ENCODE measurements around the gene COL21A1.

The COL21A1 gene

DNA sequence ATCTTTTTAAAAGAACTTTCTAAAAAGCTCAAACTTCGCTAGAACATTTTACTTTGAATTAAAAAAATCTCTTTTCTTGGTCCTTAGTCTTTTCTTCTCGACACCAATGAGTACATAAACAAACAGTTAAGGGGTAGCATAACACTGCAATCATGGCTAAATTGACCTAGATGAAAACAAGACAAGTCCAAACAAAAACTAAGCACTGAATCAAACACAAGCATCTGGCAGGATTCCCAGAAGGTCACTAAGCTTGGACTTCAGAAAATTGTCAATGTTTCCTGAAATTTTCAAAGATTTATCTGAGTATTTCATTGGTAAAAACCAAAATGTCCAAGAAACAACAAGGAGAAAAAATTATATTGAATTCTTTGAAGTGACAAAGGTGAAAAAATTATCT, 5.0 kb downstream of the COL21A1 start:
- Histone ChIP-seq H3K36me3 (replicated peaks in 1 of 2; ENCODE audit: control insufficient read depth in 2 of 2, insufficient read depth in 2 of 2, low read length in 2 of 2) (no peaks in the 10 kb centered on the region), H3K23ac (ENCODE audit: low read depth, low read length, poor library complexity) (no peak overlapping the region), H3K14ac (ENCODE audit: low read length) (no peak overlapping the region), H3K79me1 (ENCODE audit: low read depth, low read length) (no peaks in the 10 kb centered on the region), H2BK120ac (ENCODE audit: low read depth, low read length) (no peak overlapping the region), H2BK15ac (ENCODE audit: low read length) (no peak overlapping the region), H3K9ac (ENCODE audit: low read depth, low read length, poor library complexity) (no peak overlapping the region), H4K8ac (ENCODE audit: low read depth, low read length) (no peak overlapping the region), H2BK5ac (ENCODE audit: low read length) (no peak overlapping the region), H4K91ac (ENCODE audit: low read depth, low read length, poor library complexity) (no peak overlapping the region), H3K18ac (ENCODE audit: low read length) (no peak overlapping the region), H2AK5ac (ENCODE audit: low read depth, low read length) (no peak overlapping the region), H3K9me3 (replicated peaks in 1 of 2; ENCODE audit: control insufficient read depth in 2 of 2, insufficient read depth in 1 of 2, low read depth in 1 of 2, low read length in 2 of 2) (no peaks in the 10 kb centered on the region), H3K4me2 (ENCODE audit: insufficient read depth, low read length, poor library complexity, severe bottlenecking) (no peak overlapping the region), H3K4ac (ENCODE audit: low read length) (no peak overlapping the region), H2BK12ac (ENCODE audit: low read length) (no peak overlapping the region), H3K27ac (replicated peaks; ENCODE audit: low read length) (no peak overlapping the region), H2AFZ (ENCODE audit: low read length) (no peak overlapping the region), H3K4me3 (ENCODE audit: low read length in 2 of 2) (no peak overlapping the region), H3K4me1 (ENCODE audit: control insufficient read depth in 2 of 2, insufficient read depth in 1 of 2, low read depth in 1 of 2, low read length in 2 of 2) (no peaks in the 10 kb centered on the region), H3K27me3 (ENCODE audit: control insufficient read depth in 3 of 3, insufficient read depth in 3 of 3, low read depth in 1 of 3, low read length in 3 of 3) (peaks cover 0 to 20% (median 3%) of the 10 kb centered on the region in 3 experiments)
- no CpG with 5 or more reads among the region's 2 CpGs for WGBS, 2 donors (ENCODE audit: extremely low coverage in 2 of 2, insufficient read length in 2 of 2, insufficient replicate concordance in 1 of 2)
- no peak for DNase-seq (ENCODE audit: low spot score)

DNA sequence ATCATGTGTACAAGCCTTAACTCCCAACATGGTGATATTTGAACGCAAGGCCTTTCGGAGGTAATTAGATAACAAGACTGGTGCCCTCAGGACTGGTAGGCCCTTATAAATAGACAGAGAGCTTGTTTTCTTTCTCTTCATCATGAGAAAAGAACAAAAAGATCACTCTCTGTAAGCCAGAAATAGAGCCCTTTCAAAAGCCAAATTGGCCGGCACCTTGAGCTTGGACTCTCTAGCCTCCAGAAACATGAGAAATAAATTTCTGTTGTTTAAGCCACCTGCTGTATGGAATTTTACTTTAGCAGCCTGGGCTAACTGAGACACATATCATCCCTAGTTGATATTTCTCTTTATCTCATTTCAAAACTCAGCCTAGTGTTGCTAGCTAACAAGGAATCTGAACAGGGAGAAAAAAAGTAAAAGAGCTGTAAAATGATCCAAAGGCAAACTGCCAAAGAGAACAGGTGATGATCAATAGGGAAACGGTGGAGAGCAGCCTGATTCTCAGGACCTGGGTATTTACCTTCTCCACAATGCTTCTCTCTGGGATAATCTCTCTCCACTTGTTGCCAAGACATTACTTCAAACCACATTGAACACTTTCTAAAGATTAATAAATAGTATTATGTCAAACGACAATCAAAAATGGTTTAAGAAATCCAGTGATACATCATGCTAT, 6.1 kb downstream of the COL21A1 start:
- Histone ChIP-seq H3K9ac (ENCODE audit: low read depth, low read length, poor library complexity) (no peak overlapping the region), H4K8ac (ENCODE audit: low read depth, low read length) (no peak overlapping the region), H2BK120ac (ENCODE audit: low read depth, low read length) (no peak overlapping the region), H2BK15ac (ENCODE audit: low read length) (no peak overlapping the region), H4K91ac (ENCODE audit: low read depth, low read length, poor library complexity) (no peak overlapping the region), H3K9me3 (replicated peaks in 1 of 2; ENCODE audit: control insufficient read depth in 2 of 2, insufficient read depth in 1 of 2, low read depth in 1 of 2, low read length in 2 of 2) (no peaks in the 10 kb centered on the region), H3K36me3 (replicated peaks in 1 of 2; ENCODE audit: control insufficient read depth in 2 of 2, insufficient read depth in 2 of 2, low read length in 2 of 2) (no peaks in the 10 kb centered on the region), H3K14ac (ENCODE audit: low read length) (no peak overlapping the region), H3K79me1 (ENCODE audit: low read depth, low read length) (no peaks in the 10 kb centered on the region), H3K4ac (ENCODE audit: low read length) (no peak overlapping the region), H2BK5ac (ENCODE audit: low read length) (no peak overlapping the region), H2AK5ac (ENCODE audit: low read depth, low read length) (no peak overlapping the region), H3K4me1 (ENCODE audit: control insufficient read depth in 2 of 2, insufficient read depth in 1 of 2, low read depth in 1 of 2, low read length in 2 of 2) (no peaks in the 10 kb centered on the region), H3K4me2 (ENCODE audit: insufficient read depth, low read length, poor library complexity, severe bottlenecking) (no peak overlapping the region), H2BK12ac (ENCODE audit: low read length) (no peak overlapping the region), H2AFZ (ENCODE audit: low read length) (no peak overlapping the region), H3K18ac (ENCODE audit: low read length) (no peak overlapping the region), H3K27ac (replicated peaks; ENCODE audit: low read length) (no peak overlapping the region), H3K23ac (ENCODE audit: low read depth, low read length, poor library complexity) (no peak overlapping the region), H3K4me3 (ENCODE audit: low read length in 2 of 2) (no peak overlapping the region), H3K27me3 (ENCODE audit: control insufficient read depth in 3 of 3, insufficient read depth in 3 of 3, low read depth in 1 of 3, low read length in 3 of 3) (peaks cover 0 to 9% (median 0%) of the 10 kb centered on the region in 3 experiments)
- no CpG with 5 or more reads among the region's 5 CpGs for WGBS, 2 donors (ENCODE audit: extremely low coverage in 2 of 2, insufficient read length in 2 of 2, insufficient replicate concordance in 1 of 2)
- DNase-seq (ENCODE audit: low spot score), result no peak

DNA sequence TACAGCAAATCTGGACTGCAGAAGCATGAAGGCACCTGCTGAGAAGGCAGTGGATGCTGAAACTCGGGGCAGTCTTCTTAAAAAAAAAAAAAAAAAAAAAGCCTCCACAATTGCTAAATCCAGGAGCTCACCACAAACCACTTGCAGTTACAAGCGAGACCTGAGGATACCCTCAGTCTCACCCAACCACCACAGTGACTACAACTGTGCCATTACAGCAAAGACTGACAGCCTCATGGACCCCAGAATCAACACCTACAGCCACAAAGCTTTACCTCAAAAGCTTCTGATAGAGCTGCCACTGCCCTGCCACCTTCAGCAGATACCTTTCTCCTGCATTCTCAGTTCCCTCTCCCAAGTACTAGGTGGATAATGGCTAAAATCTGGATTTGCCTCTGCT, 9.0 kb downstream of the COL21A1 start:
- no peak overlapping the region for H2BK120ac ChIP-seq (ENCODE audit: low read depth, low read length)
- H3K4me1 ChIP-seq (ENCODE audit: control insufficient read depth in 2 of 2, insufficient read depth in 1 of 2, low read depth in 1 of 2, low read length in 2 of 2), result no peaks in the 10 kb centered on the region
- H2BK5ac ChIP-seq (ENCODE audit: low read length), result no peak overlapping the region
- H3K4ac ChIP-seq (ENCODE audit: low read length), result no peak overlapping the region
- no peak overlapping the region for H3K4me3 ChIP-seq (ENCODE audit: low read length in 2 of 2)
- no peak overlapping the region for H2AK5ac ChIP-seq (ENCODE audit: low read depth, low read length)
- H2BK12ac ChIP-seq (ENCODE audit: low read length), result no peak overlapping the region
- no peak overlapping the region for H3K9ac ChIP-seq (ENCODE audit: low read depth, low read length, poor library complexity)
- no peak overlapping the region for H3K14ac ChIP-seq (ENCODE audit: low read length)
- H3K36me3 ChIP-seq (replicated peaks in 1 of 2; ENCODE audit: control insufficient read depth in 2 of 2, insufficient read depth in 2 of 2, low read length in 2 of 2), result no peaks in the 10 kb centered on the region
- H4K8ac ChIP-seq (ENCODE audit: low read depth, low read length), result no peak overlapping the region
- no peak overlapping the region for H3K27ac ChIP-seq (replicated peaks; ENCODE audit: low read length)
- no peak overlapping the region for H3K4me2 ChIP-seq (ENCODE audit: insufficient read depth, low read length, poor library complexity, severe bottlenecking)
- H3K23ac ChIP-seq (ENCODE audit: low read depth, low read length, poor library complexity), result no peak overlapping the region
- no peak overlapping the region for H3K18ac ChIP-seq (ENCODE audit: low read length)
- no peaks in the 10 kb centered on the region for H3K9me3 ChIP-seq (replicated peaks in 1 of 2; ENCODE audit: control insufficient read depth in 2 of 2, insufficient read depth in 1 of 2, low read depth in 1 of 2, low read length in 2 of 2)
- H4K91ac ChIP-seq (ENCODE audit: low read depth, low read length, poor library complexity), result no peak overlapping the region
- no peaks in the 10 kb centered on the region for H3K79me1 ChIP-seq (ENCODE audit: low read depth, low read length)
- H2BK15ac ChIP-seq (ENCODE audit: low read length), result no peak overlapping the region
- no CpG with 5 or more reads among the region's 2 CpGs for WGBS, 2 donors (ENCODE audit: extremely low coverage in 2 of 2, insufficient read length in 2 of 2, insufficient replicate concordance in 1 of 2)
- H3K27me3 ChIP-seq (ENCODE audit: control insufficient read depth in 3 of 3, insufficient read depth in 3 of 3, low read depth in 1 of 3, low read length in 3 of 3), result no peaks in the 10 kb centered on the region
- H2AFZ ChIP-seq (ENCODE audit: low read length), result no peak overlapping the region
- no peak for DNase-seq (ENCODE audit: low spot score)

DNA sequence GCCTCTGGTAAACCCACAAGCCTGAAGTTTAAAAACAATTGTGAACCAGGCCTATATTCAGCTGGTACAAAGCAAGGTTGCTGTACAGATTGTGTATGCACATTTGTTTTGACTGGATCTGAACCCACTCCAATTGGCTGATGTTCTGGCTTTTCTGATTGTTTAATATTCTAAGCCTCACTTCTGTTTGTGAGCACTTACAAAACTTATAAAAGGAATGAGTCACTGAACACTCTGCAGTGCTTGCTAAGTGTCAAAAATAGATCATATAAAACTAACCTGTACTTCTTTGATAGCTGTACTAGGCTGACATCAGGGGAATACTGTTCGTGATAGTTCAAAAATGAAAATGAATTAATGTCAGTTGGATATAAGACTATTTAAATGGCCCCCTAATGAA, 12.1 kb downstream of the COL21A1 start:
- WGBS, 2 donors (ENCODE audit: extremely low coverage in 2 of 2, insufficient read length in 2 of 2, insufficient replicate concordance in 1 of 2), result no CpG with 5 or more reads among the region's 1 CpG
- Histone ChIP-seq H3K9ac (ENCODE audit: low read depth, low read length, poor library complexity) (no peak overlapping the region), H3K27ac (replicated peaks; ENCODE audit: low read length) (no peak overlapping the region), H3K4me1 (ENCODE audit: control insufficient read depth in 2 of 2, insufficient read depth in 1 of 2, low read depth in 1 of 2, low read length in 2 of 2) (no peaks in the 10 kb centered on the region), H3K4me3 (ENCODE audit: low read length in 2 of 2) (no peak overlapping the region), H3K18ac (ENCODE audit: low read length) (no peak overlapping the region), H2AFZ (ENCODE audit: low read length) (no peak overlapping the region), H3K23ac (ENCODE audit: low read depth, low read length, poor library complexity) (no peak overlapping the region), H2BK15ac (ENCODE audit: low read length) (no peak overlapping the region), H2BK5ac (ENCODE audit: low read length) (no peak overlapping the region), H3K4ac (ENCODE audit: low read length) (no peak overlapping the region), H4K91ac (ENCODE audit: low read depth, low read length, poor library complexity) (no peak overlapping the region), H3K4me2 (ENCODE audit: insufficient read depth, low read length, poor library complexity, severe bottlenecking) (no peak overlapping the region), H3K9me3 (replicated peaks in 1 of 2; ENCODE audit: control insufficient read depth in 2 of 2, insufficient read depth in 1 of 2, low read depth in 1 of 2, low read length in 2 of 2) (no peaks in the 10 kb centered on the region), H3K36me3 (replicated peaks in 1 of 2; ENCODE audit: control insufficient read depth in 2 of 2, insufficient read depth in 2 of 2, low read length in 2 of 2) (no peaks in the 10 kb centered on the region), H2AK5ac (ENCODE audit: low read depth, low read length) (no peak overlapping the region), H2BK120ac (ENCODE audit: low read depth, low read length) (no peak overlapping the region), H2BK12ac (ENCODE audit: low read length) (no peak overlapping the region), H3K14ac (ENCODE audit: low read length) (no peak overlapping the region), H4K8ac (ENCODE audit: low read depth, low read length) (no peak overlapping the region), H3K27me3 (ENCODE audit: control insufficient read depth in 3 of 3, insufficient read depth in 3 of 3, low read depth in 1 of 3, low read length in 3 of 3) (no peaks in the 10 kb centered on the region), H3K79me1 (ENCODE audit: low read depth, low read length) (no peaks in the 10 kb centered on the region)
- no peak for DNase-seq (ENCODE audit: low spot score)
